ENCODE results near the gene HTR1A. TPM values are rescaled to one million over a fixed set of nuclear protein-coding genes. Genes with fewer than 3 reads are reported as not detected.

The HTR1A gene
- total RNA-seq, 2 experiments from 2014 or later, result not detected

- intact Hi-C loops (cut with micrococcal nuclease; ENCODE audit: unreplicated experiment), result loop anchor here (5.0 kb wide), 1 partner anchor 561 kb away; no protein-coding TSS in a partner anchor
- Histone ChIP-seq H3K9me3 (ENCODE audit: low read length) (no peaks in the 10 kb centered on the region), H3K79me2 (ENCODE audit: insufficient read depth, low read depth, low read length) (no peaks in the 10 kb centered on the region), H4K20me1 (ENCODE audit: insufficient read depth, low read length) (no peaks in the 10 kb centered on the region), H3K4me2 (ENCODE audit: low read length) (no peak overlapping the region), H3K9me2 (ENCODE audit: insufficient read depth, low read length) (no peaks in the 10 kb centered on the region), H2AFZ (ENCODE audit: low read length) (no peak overlapping the region), H3K27ac (ENCODE audit: low read depth, low read length, poor library complexity, severe bottlenecking) (no peak overlapping the region), H3K4me3 (ENCODE audit: low read depth, low read length, poor library complexity, severe bottlenecking) (no peak overlapping the region), H3K36me3 (ENCODE audit: insufficient read depth, low read length) (no peaks in the 10 kb centered on the region), H3K4me1 (ENCODE audit: insufficient read depth, low read length, poor library complexity, severe bottlenecking) (no peaks in the 10 kb centered on the region)
- DNase-seq (ENCODE audit: low spot score), result peak; percentile 57
- TF ChIP-seq CTCF (conservative IDR thresholded peaks at IDR 0.05; ENCODE audit: low read length), result peak; percentile 89
- no peak for TF ChIP-seq EZH2phosphoT487 (IDR thresholded peaks at IDR 0.05; ENCODE audit: borderline replicate concordance, low read depth, low read length)
- ChIA-PET POLR2A (no interaction called here), CTCF (ENCODE audit: unreplicated experiment) (no interaction called here)
- BruUV-seq (replicated peaks), result no TSS peak
Observed at GRCh38 chr5:63963080-63963735, 963 bp upstream of the HTR1A start.

GRCh38 chr5:63961598-63962161 lies 565 bp downstream of the HTR1A start:
- Histone ChIP-seq H4K20me1 (ENCODE audit: insufficient read depth, low read length) (no peaks in the 10 kb centered on the region), H3K4me3 (ENCODE audit: low read depth, low read length, poor library complexity, severe bottlenecking) (no peak overlapping the region), H3K9me3 (ENCODE audit: low read length) (no peaks in the 10 kb centered on the region), H3K4me2 (ENCODE audit: low read length) (no peak overlapping the region), H2AFZ (ENCODE audit: low read length) (no peak overlapping the region), H3K27ac (ENCODE audit: low read depth, low read length, poor library complexity, severe bottlenecking) (no peak overlapping the region), H3K9me2 (ENCODE audit: insufficient read depth, low read length) (no peaks in the 10 kb centered on the region), H3K4me1 (ENCODE audit: insufficient read depth, low read length, poor library complexity, severe bottlenecking) (no peaks in the 10 kb centered on the region), H3K79me2 (ENCODE audit: insufficient read depth, low read depth, low read length) (no peaks in the 10 kb centered on the region), H3K36me3 (ENCODE audit: insufficient read depth, low read length) (no peaks in the 10 kb centered on the region)
- ChIA-PET POLR2A (no interaction called here), CTCF (ENCODE audit: unreplicated experiment) (no interaction called here)
- no TSS peak for BruUV-seq (replicated peaks)
- TF ChIP-seq CTCF (conservative IDR thresholded peaks at IDR 0.05; ENCODE audit: low read length) (no peak), EZH2phosphoT487 (IDR thresholded peaks at IDR 0.05; ENCODE audit: borderline replicate concordance, low read depth, low read length) (no peak)
- intact Hi-C loops (cut with micrococcal nuclease; ENCODE audit: unreplicated experiment), result loop anchor here (5.0 kb wide), 1 partner anchor 559 kb away; no protein-coding TSS in a partner anchor
- DNase-seq (ENCODE audit: low spot score), result no peak

DNA sequence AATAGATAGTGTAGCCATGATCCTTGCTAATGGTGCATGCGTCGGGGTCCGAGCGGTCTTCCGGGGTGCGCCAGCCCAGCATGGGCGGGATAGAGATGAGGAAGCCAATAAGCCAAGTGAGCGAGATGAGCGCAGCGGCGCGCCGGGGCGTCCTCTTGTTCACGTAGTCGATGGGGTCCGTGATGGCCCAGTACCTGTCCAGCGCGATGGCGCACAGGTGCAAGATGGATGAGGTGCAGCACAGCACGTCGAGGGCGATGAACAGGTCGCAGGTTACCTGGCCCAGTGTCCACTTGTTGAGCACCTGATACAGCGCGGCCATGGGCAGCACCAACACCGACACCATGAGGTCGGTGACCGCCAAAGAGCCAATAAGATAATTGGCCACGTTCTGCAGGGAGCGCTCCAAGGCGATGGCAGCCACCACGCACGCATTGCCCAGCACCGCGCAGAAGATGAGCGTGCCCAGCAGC lies 1.1 kb downstream of the HTR1A start:
- ChIA-PET CTCF (ENCODE audit: unreplicated experiment) (no interaction called here), POLR2A (no interaction called here)
- BruUV-seq (replicated peaks), result no TSS peak
- Histone ChIP-seq H3K27ac (ENCODE audit: low read depth, low read length, poor library complexity, severe bottlenecking) (no peak overlapping the region), H3K79me2 (ENCODE audit: insufficient read depth, low read depth, low read length) (no peaks in the 10 kb centered on the region), H3K9me3 (ENCODE audit: low read length) (no peaks in the 10 kb centered on the region), H2AFZ (ENCODE audit: low read length) (no peak overlapping the region), H3K4me2 (ENCODE audit: low read length) (no peak overlapping the region), H4K20me1 (ENCODE audit: insufficient read depth, low read length) (no peaks in the 10 kb centered on the region), H3K9me2 (ENCODE audit: insufficient read depth, low read length) (no peaks in the 10 kb centered on the region), H3K4me1 (ENCODE audit: insufficient read depth, low read length, poor library complexity, severe bottlenecking) (no peaks in the 10 kb centered on the region), H3K36me3 (ENCODE audit: insufficient read depth, low read length) (no peaks in the 10 kb centered on the region), H3K4me3 (ENCODE audit: low read depth, low read length, poor library complexity, severe bottlenecking) (no peak overlapping the region)
- TF ChIP-seq CTCF (conservative IDR thresholded peaks at IDR 0.05; ENCODE audit: low read length) (no peak), EZH2phosphoT487 (IDR thresholded peaks at IDR 0.05; ENCODE audit: borderline replicate concordance, low read depth, low read length) (no peak)
- no peak for DNase-seq (ENCODE audit: low spot score)
- intact Hi-C loops (cut with micrococcal nuclease; ENCODE audit: unreplicated experiment), result loop anchor here (5.0 kb wide), 1 partner anchor 559 kb away; no protein-coding TSS in a partner anchor
